Hepatic stellate cell (primary cell): Measurements from ENCODE around the gene NNAT.
"Not testable (repeated sequence)": the region's sequence is repeated elsewhere in the genome, so short reads cannot be mapped to it uniquely, and the experiment has no call there.

Source experiments
- DNase-seq: peaks from one replicate; pipeline ENCODE4 v3.0.0; 2011; ENCODE audit warnings: low spot score

The NNAT gene, protein sequence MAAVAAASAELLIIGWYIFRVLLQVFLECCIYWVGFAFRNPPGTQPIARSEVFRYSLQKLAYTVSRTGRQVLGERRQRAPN

DNA sequence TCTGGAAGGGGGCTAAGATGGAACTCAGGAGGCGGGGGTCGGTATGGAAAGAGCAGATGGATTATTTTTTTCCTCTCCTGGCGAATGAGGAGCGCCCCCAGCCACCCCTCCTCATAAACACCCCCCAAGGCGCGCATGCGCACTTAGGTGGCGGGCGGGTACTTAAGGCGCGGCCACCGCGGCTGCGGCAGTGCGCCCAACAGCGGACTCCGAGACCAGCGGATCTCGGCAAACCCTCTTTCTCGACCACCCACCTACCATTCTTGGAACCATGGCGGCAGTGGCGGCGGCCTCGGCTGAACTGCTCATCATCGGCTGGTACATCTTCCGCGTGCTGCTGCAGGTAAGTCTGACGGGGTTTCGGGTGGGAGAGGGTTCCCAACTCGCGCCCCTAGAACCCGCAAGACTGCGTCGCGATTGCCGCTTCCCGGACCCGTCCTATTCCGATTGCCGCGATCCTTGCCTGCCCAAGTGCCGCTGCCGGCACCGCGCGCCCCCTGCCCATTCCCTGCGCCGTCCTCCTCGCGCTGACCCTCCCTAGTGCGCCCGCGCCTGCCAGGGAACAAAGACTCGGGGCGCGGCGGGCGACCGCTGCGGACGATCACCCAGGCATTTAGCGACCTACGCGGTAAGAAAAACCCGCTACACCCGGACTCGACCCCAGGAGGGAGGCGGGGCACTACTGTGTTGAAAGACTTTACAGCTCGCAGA is at the start of gene NNAT:
Gene NNAT, plus strand, starts transcription at position 190 of the 711 bp plus-strand sequence. Its CDS starts 82 bp downstream, at position 272.
- DNase-seq: no peak

DNA sequence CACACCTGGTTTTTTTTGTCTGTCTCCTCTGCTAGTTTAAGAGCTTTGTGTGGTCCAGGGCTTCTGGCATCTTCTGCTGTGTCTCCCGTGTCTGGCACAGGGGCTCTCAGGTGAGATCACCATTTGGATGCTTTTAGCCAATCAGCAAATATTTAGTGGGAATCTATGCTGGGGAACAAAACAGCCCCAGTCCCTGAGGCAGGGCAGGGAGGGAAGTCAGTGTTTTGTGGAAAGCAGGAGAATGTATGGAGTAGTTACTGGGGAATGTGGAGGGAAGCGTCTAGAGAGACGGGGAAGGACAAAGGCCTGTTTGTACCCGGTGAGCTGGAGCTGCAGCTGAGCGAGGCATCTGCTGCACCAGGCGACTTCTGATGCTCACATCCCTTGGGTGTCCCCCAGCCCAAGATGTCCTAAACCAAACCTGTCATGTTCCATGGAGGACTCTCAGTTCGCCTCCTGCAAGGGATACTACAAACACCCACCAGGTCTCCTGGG is 49.3 kb upstream of the NNAT start:
- DNase-seq: no peak

DNA sequence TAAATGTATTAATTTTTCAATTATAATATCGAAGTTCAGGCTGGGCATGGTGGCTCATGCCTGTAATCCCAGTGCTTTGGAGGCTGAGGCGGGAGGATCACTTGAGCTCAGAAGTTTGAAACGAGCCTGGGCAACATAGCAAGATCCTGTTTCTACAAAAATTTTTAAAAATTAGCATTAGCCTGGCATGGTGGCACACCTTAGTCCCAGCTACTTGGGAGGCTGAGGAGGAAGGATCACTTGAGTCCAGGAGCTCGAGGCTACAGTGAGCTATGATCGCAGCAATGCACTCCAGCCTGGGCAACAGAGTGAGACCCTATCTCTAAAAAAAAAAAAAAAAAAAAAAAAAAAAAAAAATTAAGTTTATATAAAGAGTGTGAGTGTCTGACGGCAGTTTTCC is 48.6 kb upstream of the NNAT start:
- not testable (repeated sequence) for DNase-seq

DNA sequence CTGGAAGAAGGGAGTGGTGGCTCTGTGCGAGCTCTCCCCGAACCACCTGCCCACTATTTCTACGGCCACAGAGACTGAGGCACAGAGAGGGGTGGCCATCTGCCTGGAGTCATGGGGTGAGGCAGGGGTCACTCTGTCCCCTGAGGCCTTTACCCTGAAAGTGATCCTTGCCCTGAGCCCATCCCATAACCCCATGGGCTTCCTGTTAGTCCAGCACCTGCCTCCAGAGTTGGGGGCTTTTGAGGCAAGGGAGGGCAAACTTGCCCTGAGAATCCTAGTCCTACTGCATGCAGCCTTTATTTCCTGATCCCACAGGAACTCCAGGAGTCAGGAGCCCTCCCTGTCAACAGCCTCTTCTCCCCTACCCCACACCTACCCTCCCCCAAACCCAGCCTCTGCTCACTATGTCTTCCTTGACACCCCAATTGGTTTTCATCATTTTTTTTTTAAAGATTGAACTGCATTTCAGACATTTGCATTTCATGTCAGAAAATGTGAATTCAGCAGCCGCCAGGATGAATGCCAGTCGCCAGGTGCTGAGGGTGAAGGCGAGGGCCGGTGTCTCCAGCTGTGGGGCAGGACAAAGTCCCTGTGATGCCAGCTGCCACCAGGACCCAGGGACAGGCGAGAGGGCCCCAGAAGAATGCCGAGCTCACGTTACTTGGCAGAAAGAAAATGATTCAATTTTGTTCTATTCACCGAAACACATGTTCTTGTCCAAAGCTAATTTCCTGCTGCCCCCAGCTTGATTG is 47.6 kb upstream of the NNAT start:
- DNase-seq: no peak

DNA sequence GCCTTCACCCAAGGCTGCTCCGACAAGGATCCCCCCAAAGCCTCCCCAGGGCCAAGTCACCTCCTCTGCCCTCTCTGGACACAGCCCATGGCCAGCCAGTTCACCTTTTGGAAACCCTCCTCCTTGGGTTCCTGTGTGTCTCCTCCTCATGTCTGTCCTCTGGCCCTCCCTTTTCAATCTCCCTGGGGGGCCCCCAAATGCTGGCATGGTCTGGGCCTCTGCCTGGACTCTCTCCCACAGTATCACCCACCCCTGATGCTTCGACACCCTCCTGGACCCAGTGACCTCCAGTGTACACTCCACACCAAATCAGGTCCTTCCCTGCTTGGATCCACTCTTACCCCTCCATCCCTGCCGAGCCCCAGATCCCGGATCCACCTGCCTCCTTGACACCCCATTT is 46.7 kb upstream of the NNAT start:
- no peak for DNase-seq

DNA sequence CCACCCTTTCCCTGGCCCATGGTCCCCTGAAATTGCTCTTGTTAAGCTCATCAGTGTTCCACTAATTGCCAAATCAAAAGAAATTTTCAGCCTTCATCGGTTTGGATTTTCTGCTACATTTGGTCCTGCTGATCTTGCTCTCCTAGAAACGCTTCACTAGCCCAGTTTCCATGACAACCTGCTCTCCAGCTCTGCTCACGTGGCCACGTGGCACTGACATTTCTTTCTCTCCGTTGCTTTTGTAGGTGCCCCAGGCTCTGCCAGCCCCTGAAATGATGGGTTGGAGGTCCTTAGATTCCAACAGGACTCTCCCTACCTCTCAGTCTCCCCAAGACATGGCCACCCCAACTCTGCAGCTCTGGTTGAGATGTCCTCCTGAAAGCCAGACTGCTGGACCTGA is 45.8 kb upstream of the NNAT start:
- no peak for DNase-seq

DNA sequence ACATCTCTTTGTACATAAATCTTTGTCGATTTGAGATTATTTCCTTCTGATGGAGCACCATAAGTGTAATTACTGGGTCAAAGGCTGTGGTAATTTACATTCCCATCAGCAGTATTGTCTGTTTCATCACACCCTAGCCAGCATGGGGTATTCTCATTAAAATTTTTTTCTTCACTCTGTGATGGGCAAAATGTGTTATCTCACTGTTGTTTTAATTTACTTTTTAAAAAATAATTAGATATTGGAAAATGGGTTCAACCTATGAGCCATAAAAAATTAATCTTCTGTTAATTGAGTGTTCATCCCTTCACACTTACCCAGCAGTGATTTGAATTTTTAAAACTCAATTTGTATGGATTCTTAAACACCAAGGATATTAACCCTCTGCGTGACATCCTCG is 44.0 kb upstream of the NNAT start:
- no peak for DNase-seq

DNA sequence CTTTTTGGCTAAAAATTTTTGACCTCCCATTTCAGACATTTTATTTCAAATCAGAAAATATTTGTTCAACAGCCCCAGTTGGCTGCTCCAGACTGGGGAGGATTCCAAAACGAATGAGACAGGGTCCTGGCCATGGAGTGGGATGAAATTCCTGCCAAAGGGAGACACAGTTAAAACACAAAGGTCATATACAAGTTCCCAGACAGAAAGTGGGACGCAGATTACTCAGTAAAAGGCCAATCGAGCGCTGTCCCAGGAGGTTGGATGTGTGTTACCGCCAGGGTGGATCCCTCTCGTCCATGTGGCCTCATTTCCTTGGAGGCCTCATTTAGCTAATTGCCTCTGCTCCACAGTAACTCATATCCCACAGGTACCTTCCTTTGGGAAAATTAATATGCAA is 41.8 kb upstream of the NNAT start:
- no peak for DNase-seq

DNA sequence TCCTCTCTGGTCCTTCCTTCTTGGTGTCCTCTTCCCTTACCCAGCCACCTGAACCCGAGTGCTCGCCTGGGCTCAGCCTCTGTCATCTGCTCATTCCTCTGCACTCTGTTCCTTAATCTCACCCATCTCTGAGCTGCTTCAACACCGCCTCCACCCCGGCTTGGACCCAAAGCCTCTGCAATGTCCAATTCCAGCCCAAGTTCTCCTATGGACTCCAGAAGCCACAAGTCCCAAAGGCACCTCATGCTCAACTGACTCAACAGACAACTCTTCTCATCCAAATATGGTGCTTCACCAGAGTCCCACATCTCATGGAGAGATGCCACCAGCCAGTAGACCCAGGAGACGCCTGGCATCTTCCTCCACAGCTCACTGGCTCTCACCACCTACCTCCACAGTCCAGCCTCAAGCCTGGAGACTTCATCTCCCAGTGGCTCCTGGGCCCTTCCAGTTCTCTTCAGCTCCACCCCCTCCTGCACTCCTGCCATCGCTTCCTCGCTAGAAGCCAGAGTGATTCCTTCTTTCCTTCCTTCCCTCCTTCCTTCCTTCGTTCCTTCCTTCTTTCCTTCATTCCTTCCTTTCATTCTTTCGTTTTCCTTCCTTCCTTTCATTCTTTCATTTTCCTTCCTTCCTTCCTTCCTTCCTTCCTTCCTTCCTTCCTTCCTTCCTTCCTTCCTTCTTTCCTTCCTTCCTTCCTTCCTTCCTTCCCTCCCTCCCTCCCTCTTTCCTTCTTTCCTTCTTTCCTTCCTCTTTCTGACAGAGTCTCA is 40.9 kb upstream of the NNAT start:
- DNase-seq: no peak

DNA sequence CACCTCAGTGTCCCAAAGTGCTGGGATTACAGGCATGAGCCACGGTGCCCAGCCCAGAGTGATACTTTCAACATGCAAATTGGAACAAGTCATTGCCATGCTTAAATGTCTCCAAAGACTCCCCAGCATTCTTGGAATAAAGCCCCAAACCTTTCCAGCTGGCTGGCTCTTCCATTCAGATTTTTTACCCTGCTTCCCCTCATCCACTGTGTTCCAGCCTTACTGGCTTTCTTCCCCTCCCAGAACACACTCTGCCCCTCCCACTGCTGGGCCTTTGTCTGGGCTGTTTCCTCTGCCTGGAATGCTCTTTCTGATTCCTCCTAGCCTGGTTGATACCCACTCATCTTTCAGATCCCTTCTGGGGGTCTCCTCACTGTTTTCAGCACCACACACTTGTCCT is 40.1 kb upstream of the NNAT start:
- no peak for DNase-seq

DNA sequence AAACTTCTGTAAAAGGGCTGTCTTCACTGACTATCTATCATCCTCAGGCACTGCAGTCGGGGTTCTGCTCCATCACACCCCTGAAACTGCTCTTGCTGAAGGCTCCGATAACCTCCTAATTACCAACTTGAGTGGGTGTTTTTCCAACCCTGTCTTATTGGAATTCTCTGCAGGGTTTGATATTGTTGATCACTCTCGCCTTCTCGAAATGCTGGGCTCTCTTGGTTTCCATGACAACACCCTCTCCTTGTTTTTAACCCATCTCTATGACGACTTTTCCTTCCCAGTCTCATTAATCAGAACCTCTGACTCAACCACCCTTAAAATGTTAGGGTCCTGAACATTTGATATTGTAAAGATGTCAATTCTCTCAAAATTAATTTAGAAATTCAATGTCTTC is 39.4 kb upstream of the NNAT start:
- DNase-seq: no peak

DNA sequence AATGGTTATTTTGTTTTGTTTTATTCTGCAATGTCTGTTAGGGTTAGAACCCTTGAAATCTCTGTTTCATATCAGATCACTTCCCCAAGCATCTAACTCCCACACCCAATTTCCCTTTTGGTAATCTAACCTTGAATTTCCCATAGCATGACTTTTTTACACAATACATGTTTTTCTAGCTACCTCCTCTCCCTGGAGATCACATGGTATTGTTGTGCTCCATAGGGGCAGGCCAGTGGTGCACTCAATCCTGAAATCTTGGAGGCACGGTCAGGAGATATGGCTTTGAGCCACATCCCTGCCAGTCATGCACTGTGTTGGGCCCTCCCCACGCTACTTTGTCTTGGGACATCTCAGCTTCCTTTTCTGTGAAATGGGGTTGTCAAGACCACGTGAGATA is 36.7 kb upstream of the NNAT start:
- DNase-seq: no peak

DNA sequence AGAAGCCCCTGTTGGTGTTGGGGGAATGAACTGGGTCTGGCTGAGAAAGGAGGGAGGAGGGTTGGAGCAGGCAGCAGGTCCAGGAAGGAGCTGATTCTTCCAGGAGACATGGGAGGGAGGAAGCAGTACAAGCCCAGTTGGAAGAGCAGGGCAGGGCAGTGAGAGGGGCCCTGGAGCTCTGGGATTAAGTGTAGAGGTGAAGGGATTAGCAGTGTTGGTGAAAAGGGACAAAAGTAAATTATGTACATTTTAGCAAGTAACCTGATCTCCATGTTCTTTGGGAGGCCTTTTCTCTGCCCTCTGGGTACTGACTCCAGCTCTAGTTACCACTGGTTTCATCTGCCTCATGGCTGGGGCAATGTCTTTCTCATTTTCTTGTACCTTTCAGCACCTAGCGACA is 34.8 kb upstream of the NNAT start:
- DNase-seq: not testable (repeated sequence)

DNA sequence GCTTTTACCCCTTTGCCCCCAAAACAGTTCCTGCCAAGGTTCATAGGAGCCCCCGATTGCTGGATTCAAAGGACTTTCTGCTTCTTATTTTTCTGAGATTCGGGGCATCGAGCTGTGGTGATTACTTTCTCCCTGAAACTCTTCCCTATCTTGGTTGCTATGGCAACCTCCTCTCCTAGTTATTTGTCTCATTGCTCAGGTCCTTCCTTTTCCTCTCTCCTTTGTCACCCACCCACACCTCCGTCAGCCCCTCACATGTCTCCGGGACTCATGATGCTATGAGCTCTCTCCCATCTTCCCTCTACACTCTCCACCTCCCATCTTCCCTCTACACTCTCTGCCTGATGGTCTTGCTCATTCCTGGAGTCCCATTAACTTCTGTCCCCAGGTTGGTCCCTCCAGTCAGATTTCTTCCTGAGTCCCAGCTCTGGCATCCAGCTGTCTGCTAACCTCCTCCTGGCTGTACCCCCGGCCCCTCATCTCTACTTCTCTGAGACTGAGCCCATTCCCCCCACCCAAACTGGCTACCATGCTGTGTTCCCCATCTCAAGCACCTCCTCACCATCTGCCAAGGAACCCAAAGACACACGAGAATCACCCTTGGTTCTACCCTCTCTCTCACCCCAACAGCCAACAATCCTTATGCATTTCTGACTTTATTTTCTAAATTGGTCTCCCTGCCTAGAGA is 30.2 kb upstream of the NNAT start:
- DNase-seq: no peak

DNA sequence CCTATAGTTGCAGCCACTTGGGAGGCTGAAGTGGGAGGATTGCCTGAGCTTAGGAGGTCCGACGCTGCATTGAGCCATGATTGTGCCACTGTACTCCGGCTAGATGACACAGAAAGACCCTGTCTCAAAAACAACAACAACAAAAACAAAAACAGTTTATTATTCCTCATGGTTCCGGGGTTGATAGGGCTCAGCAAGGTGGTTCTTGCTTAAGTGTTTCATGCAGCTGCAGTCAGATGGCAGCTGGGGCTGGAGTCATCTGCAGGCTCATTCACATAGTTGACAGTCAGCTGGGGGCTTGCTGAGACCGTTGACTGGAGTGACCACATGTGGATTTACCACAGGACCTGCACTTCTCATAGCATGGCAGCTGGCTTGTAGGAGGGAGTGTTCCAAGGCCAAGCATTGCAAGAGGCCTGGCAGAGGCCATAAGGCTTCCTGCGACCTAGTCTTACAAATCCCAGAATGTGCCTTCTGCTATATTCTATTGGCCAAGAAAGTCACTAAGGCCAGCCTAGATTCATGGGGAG is 28.9 kb upstream of the NNAT start:
- no peak for DNase-seq

DNA sequence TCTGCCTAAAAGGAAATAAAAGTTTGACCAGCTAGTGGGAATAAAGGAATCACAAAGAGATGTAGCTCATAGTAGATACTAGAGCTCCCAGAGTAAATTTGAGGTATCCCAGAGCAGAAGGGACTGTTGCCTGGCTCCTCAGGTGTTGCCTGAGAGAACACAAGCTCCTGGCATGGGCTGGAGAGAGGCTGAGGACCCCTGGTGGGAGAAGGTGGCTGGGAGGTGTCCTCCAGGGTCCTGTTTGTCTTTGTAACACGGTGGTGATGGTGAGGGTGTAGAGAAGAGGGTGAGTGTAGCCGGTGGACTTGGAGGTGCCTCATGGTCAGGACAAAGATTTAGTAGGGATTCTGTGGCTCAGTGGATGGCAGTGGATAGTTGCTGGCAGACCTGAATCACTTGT is 28.1 kb upstream of the NNAT start:
- DNase-seq: no peak

DNA sequence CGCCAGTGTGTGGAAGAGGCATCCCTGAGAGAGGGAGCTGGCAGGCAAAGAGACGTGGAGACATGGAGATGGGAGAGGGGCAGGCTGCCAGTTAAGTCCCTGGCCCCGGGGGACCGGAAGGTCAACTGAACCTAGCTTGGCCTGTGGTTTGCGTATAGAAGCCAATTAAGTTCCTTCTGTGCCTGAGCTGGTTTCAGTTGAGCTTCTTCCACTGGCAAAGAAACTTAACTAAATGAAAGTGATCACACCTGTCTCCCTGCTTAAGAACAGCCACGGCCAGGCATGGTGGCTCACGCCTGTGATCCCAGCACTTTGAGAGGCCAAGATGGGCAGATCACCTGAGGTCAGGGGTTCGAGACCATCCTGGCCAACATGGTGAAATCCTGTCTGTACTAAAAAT is 26.7 kb upstream of the NNAT start:
- no peak for DNase-seq

DNA sequence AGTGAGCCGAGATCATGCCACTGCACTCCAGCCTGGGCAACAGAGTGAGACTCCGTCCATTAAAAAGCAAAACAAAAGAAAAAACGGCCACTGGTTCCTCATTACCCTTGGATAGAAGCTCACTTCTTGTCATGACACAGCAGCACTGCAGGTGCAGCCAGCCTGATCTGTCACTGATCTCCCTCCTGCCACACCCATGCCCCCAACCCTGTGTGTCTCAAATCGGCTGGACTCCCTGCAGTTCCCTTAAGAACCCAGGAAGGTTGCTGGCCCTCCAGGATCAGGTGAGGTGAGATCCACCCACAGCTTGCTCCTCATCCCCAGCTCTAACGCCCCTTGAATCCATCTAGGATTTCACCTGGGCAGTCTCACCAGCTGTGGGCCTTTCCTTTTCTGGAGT is 26.3 kb upstream of the NNAT start:
- DNase-seq: no peak

DNA sequence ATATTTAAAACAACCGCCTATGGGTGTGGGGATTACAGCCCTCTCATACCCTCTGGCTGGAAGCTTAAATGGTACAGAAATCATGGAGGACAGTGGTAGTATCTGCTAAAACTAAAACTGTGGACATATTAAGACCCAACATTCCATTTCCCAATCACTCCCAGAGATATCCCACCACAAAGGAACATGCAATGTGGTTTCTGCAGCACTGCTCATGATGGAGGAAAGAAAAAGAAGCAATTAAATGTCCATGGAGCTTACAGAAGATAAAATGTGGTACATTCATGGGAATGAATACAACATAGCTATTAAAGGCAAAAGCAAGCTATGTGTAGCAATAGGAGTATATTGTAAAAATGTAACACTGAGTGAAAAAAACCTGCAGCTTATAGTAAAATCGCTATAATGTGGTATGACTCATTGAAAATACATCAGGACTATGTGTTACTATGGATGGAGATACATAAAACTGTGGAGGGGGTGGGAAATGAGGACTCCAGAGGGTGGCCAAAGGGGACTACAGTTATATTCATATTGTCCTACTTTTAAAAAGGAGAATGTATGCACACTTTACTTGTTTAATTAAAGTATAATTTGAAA is 22.9 kb upstream of the NNAT start:
- DNase-seq: no peak

DNA sequence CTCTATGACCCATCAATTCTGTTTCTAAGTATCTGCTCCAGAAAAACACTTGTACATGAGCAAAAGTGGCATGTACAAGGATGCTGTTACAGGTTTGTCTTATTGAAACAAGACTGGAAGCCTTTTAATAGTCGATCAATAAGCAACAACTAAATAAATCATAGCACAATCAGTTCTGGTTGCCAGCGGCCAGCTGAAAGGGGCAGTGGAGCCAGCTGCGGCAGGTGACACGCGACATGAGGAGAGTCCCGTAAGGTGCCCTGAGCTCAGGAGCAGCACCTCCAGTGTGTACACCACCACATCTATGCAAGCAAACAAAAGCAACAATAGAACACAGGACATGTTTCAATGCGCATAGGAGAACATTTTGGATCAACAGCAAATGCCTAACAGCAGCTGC is 20.7 kb upstream of the NNAT start:
- no peak for DNase-seq

DNA sequence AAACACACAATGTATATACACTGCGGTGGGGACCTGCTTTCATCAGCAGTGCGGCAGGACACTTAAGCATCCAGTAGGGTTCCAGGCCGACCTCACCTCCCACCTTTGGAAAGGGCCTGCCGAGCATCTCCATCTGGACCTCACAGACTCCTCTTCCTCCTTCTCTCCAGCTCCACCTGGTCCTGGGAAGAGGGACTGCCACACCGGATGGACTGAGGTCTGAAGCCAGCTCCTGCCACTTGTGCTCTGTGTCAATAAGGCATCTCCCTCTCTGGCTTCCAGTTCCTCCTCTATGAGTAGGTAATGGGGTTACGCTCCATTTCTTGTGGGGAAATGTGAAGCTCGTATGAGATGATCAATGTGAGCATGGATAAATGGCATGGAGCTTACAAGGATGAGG is 19.1 kb upstream of the NNAT start:
- no peak for DNase-seq
